Upper lobe of right lung (tissue), 1 donor: Measurements from ENCODE around the gene ODF4. TPM values are rescaled to one million over a fixed set of nuclear protein-coding genes. Genes with fewer than 3 reads are reported as not detected.
A peak's percentile ranks its signal among the peaks of the same experiment; 100 is the strongest.

Experiments used
- ATAC-seq: fragments of 200-7000 bp; cut with Tn5 transposase; one replicate; pipeline ENCODE4 v1.9.1; 2020; ENCODE audit warnings: mild to moderate bottlenecking, moderate library complexity
- DNase-seq: peaks from one replicate; pipeline ENCODE4 v3.0.0-alpha.2; 2020
- H3K27ac ChIP-seq: fragments of 200-600 bp; one replicate; pipeline ENCODE4 v1.8.0; 2022
- H3K27me3 ChIP-seq: fragments of 200-600 bp; one replicate; pipeline ENCODE4 v1.8.0; 2022; ENCODE audit warnings: mild to moderate bottlenecking
- H3K36me3 ChIP-seq: fragments of 200-600 bp; one replicate; pipeline ENCODE4 v1.8.0; 2022
- H3K4me1 ChIP-seq: fragments of 200-600 bp; one replicate; pipeline ENCODE4 v1.8.0; 2022
- H3K4me3 ChIP-seq: fragments of 200-600 bp; one replicate; pipeline ENCODE4 v1.8.0; 2022; ENCODE audit warnings: mild to moderate bottlenecking
- H3K9me3 ChIP-seq: fragments of 200-600 bp; one replicate; pipeline ENCODE4 v1.8.0; 2022
- CTCF ChIP-seq: fragments of 200-600 bp; IDR thresholded peaks from one replicate; pipeline ENCODE4 v1.8.0; 2022; ENCODE audit warnings: antibody characterized with exemption
- intact Hi-C: fragments of 100-400 bp; cut with DNase I; formaldehyde crosslinking; loops from one replicate; pipeline ENCODE4 v1.11.0; 2022
- long read RNA-seq: library from polyadenylated mRNA; unstranded; transcript quantifications from one replicate; pipeline ENCODE4 v2.0.0, GENCODE V29; 2021
- total RNA-seq: library from RNA; stranded (reverse); fragmentation: NEBNext Ultra II Directional; extraction: Animal tissue kit (Norgen Biotek cat#: 25700); gene quantifications from one replicate; pipeline ENCODE4 v1.2.1, GENCODE V29; 2021
- donor health status: DM: no; HTN: yes; CAD: no; lungs with severe emphysema.

ODF4 gene
- not detected for total RNA-seq
- long read RNA-seq = 0 reads

DNA sequence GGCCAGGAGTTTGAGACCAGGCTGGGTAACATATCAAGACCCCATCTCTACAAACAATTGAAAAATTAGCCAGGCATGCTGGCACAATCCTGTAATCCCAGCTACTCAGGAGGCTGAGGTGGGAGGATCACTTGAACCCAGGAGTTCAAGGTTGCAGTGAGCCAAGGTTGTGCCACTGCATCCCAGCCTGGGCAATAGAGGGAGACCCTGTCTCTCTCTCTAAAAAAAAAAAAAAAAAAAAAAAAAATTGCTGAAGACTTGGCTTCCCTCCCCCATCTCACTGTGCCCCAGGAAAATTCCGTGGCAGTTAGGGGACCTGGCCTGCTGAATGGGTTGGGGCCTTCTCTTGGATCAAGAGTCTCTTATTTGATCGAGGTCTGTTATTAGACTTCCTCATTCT, at the start of gene ODF4:
Gene ODF4 (plus strand): TSS at position 301 of the 400 bp plus-strand sequence. CDS start 212 bp downstream, outside the sequence.
- ATAC-seq (no peak), DNase-seq (no peak)
- TF ChIP-seq CTCF = no peak
- Histone ChIP-seq H3K27ac (no peak within 1 kb of the TSS), H3K27me3 (no peaks in the 10 kb centered on the region), H3K4me1 (no peaks in the 10 kb centered on the region), H3K36me3 (no peaks in the 10 kb centered on the region), H3K9me3 (no peaks in the 10 kb centered on the region), H3K4me3 (peak within 1 kb of the TSS; percentile 28)
- intact Hi-C loops = no loop called here

DNA sequence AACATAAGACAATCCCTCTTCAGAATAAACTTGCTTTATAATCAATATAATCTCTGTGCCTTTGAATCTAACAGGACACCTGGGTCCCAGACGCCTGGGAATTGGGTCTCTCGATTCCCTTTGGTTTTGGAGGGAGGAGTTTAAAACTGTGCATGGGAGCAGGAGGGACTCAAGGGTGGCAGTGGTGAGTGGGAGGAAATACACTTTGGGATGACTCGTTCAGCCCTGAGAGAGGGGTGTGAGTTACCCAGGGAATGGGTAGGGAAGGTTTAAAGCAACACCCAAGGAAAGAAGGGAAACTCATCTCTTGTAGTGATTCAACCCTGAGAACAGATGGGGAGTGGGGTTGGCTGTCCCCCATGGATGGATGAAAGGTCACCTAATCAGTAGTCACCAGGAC, 49.6 kb upstream of the ODF4 start:
- no peak overlapping the region for H3K4me3 ChIP-seq
- no peaks in the 10 kb centered on the region for H3K27me3 ChIP-seq
- no peak for ATAC-seq
- intact Hi-C loops = no loop called here
- no peaks in the 10 kb centered on the region for H3K9me3 ChIP-seq
- DNase-seq = no peak
- no peak for TF ChIP-seq CTCF
- peaks cover 32% of the 10 kb centered on the region for H3K4me1 ChIP-seq
- no peak overlapping the region for H3K27ac ChIP-seq
- no peaks in the 10 kb centered on the region for H3K36me3 ChIP-seq

DNA sequence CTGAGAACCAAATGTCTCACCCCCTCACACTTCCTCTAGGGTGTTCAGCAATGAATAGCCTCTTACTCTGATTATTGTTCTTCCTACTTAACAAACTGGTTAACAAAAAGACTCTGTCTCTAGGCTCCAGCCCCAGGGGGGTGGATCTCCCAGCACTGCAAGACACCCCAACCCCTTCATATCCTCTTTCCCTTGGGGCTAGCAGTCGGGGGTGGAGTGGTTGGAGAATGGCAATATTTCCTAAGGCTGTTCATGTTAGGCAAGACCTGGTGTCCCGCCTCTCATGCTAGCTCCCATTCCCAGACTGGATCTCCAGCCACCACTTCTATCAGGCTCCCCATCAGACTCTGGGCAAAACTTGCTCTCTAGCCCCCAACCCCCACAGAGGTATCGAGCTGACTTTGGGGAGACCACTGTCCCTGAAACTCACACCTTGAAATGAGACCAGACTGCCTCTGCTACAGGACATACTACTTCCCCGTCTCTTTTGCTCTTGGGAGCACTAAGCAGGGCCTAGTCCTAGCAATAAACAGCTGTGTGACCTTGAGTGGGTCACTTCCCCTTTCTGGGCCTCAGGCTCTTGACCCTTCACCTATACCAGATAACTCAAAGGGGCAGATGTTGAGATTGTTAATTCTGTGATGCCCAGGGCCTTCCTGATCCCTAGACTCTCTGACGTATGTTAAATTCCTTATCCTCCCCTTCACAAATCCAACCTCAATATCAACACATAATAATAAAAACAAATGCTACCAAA, 46.8 kb upstream of the ODF4 start:
- no peak overlapping the region for H3K27ac ChIP-seq

GRCh38 chr17:8294361-8294760, 45.3 kb upstream of the ODF4 start:
- DNase-seq = no peak
- H3K36me3 ChIP-seq = no peaks in the 10 kb centered on the region
- TF ChIP-seq CTCF = no peak
- H3K4me3 ChIP-seq = peak overlapping the region; percentile 73
- H3K27me3 ChIP-seq = no peaks in the 10 kb centered on the region
- no peak for ATAC-seq
- no peaks in the 10 kb centered on the region for H3K9me3 ChIP-seq
- H3K4me1 ChIP-seq = peaks cover 13% of the 10 kb centered on the region
- no peak overlapping the region for H3K27ac ChIP-seq
- intact Hi-C loops = no loop called here

More for the DNA sequence above, 46.8 kb upstream of the ODF4 start:
- no peak overlapping the region for H3K4me3 ChIP-seq
- intact Hi-C loops = no loop called here
- H3K9me3 ChIP-seq = no peaks in the 10 kb centered on the region
- H3K4me1 ChIP-seq = peaks cover 20% of the 10 kb centered on the region
- DNase-seq (no peak), ATAC-seq (no peak)
- no peak for TF ChIP-seq CTCF
- H3K27me3 ChIP-seq = no peaks in the 10 kb centered on the region
- H3K36me3 ChIP-seq = no peaks in the 10 kb centered on the region

DNA sequence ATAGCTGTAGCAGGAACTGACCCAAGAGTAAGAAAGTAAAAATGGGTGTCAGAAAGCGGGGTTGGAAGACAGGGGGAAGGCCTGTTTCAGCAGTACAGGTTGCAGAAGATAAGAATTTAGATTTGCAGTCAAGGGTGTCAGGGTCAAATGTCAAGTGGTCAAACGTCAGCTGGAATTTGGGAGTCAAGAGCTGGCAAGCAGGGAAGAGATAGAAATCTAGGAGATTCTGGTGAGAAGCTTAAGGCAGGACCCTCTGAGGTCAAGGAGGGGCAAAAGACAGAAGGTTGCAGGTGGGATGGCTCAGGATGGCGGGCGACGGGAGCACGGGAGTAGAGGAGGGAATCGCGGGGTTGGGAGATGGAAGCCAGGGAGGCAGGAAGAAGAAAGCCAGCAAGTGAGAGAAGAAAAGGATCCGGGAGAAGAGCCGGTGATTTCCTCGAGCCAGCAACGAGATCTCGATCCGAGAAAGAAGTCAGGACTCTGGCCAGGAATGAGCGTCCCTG, 44.8 kb upstream of the ODF4 start:
- no peak for TF ChIP-seq CTCF
- peak overlapping the region; percentile 93 for H3K27ac ChIP-seq
- intact Hi-C loops = no loop called here
- peaks cover 8% of the 10 kb centered on the region for H3K4me1 ChIP-seq
- ATAC-seq (peak; percentile 4), DNase-seq (no peak)
- H3K27me3 ChIP-seq = no peaks in the 10 kb centered on the region
- H3K36me3 ChIP-seq = no peaks in the 10 kb centered on the region
- H3K9me3 ChIP-seq = no peaks in the 10 kb centered on the region
- H3K4me3 ChIP-seq = peak overlapping the region; percentile 73
